ENCODE data around the gene TBL1X.

Gene TBL1X

GRCh38 chrX:9539605-9540387 lies 74.9 kb downstream of the TBL1X start:
- DNase-seq: no peak

- no peak for DNase-seq
Observed at GRCh38 chrX:9542106-9542760, 77.4 kb downstream of the TBL1X start.

- no peak for DNase-seq
Observed at GRCh38 chrX:9542761-9543111, 77.9 kb downstream of the TBL1X start.

- no peak for DNase-seq
Observed at GRCh38 chrX:9555354-9555753, 90.5 kb downstream of the TBL1X start.

GRCh38 chrX:9557091-9557490 lies 92.2 kb downstream of the TBL1X start:
- DNase-seq: no peak

GRCh38 chrX:9557521-9557920 lies 92.7 kb downstream of the TBL1X start:
- no peak for DNase-seq

- DNase-seq: no peak
Observed at GRCh38 chrX:9558615-9559014, 93.8 kb downstream of the TBL1X start.

GRCh38 chrX:9560219-9560618 lies 95.4 kb downstream of the TBL1X start:
- no peak for DNase-seq

- DNase-seq: no peak
Observed at GRCh38 chrX:9561199-9561598, 96.3 kb downstream of the TBL1X start.

- DNase-seq: no peak
Observed at GRCh38 chrX:9562851-9563250, 98.0 kb downstream of the TBL1X start.

- no peak for DNase-seq
Observed at GRCh38 chrX:9566150-9566621, 101.3 kb downstream of the TBL1X start.

GRCh38 chrX:9569876-9570301 lies 105.0 kb downstream of the TBL1X start:
- DNase-seq: no peak

GRCh38 chrX:9573282-9574106 lies 108.6 kb downstream of the TBL1X start:
- DNase-seq: no peak

GRCh38 chrX:9576059-9576458 lies 111.2 kb downstream of the TBL1X start:
- no peak for DNase-seq

- DNase-seq: no peak
Observed at GRCh38 chrX:9577555-9577954, 112.7 kb downstream of the TBL1X start.

- no peak for DNase-seq
Observed at GRCh38 chrX:9578083-9578779, 113.4 kb downstream of the TBL1X start.

GRCh38 chrX:9581771-9582385 lies 117.0 kb downstream of the TBL1X start:
- no peak for DNase-seq

- no peak for DNase-seq
Observed at GRCh38 chrX:9582956-9583355, 118.1 kb downstream of the TBL1X start.

- DNase-seq: no peak
Observed at GRCh38 chrX:9586992-9587392, 122.1 kb downstream of the TBL1X start.

- DNase-seq: no peak
Observed at GRCh38 chrX:9587642-9588041, 122.8 kb downstream of the TBL1X start.

- DNase-seq: no peak
Observed at GRCh38 chrX:9591496-9591895, 126.6 kb downstream of the TBL1X start.

- no peak for DNase-seq
Observed at GRCh38 chrX:9593756-9594155, 128.9 kb downstream of the TBL1X start.

- DNase-seq: no peak
Observed at GRCh38 chrX:9595174-9595573, 130.3 kb downstream of the TBL1X start.

Data from NCI-H187 treated with DMSO at 0.1 percent for 48 hours (cell line).